Suprapubic skin (tissue), 4 donors: ENCODE data around the gene TBC1D24.

Source experiments
- CTCF ChIP-seq, 2 donors: fragments of 200-600 bp in 1 of 2; fragments of 450-650 bp in 1 of 2; sonication (generic) in 1 of 2; IDR thresholded peaks; one replicate each; pipeline ENCODE4 v1.5.1; 2016 to 2019; ENCODE audit warnings: antibody characterized with exemption in 2 of 2, mild to moderate bottlenecking in 1 of 2, moderate library complexity in 1 of 2
- EP300 ChIP-seq: sonication (generic); formaldehyde crosslinking; IDR thresholded peaks from one replicate; pipeline ENCODE4 v1.6.1; 2017; ENCODE audit warnings: antibody characterized with exemption
- POLR2A ChIP-seq, 2 donors: fragments of 450-650 bp; IDR thresholded peaks; one replicate each; pipeline ENCODE4 v1.6.1; 2017; ENCODE audit warnings: antibody characterized with exemption in 2 of 2, mild to moderate bottlenecking in 2 of 2, moderate library complexity in 2 of 2
- POLR2AphosphoS5 ChIP-seq, 3 donors: sonication (generic); formaldehyde crosslinking; IDR thresholded peaks; one replicate each; pipeline ENCODE4 v1.6.1; 2017; ENCODE audit warnings: antibody characterized with exemption in 3 of 3

GRCh38 chr16:2507052-2507659 is 32.2 kb downstream of the TBC1D24 start:
- TF ChIP-seq EP300 (no peak), CTCF (IDR thresholded peaks at IDR 0.05) (no peak), POLR2A (IDR thresholded peaks at IDR 0.05) (no peak), POLR2AphosphoS5 (IDR thresholded peaks at IDR 0.05) (no peak)
